Panc1 (cell line): ENCODE results near the gene NRG2. TPM values are rescaled to one million over a fixed set of nuclear protein-coding genes. Genes with fewer than 3 reads are reported as not detected.

Source experiments
- ATAC-seq: fragments of 200-7000 bp; cut with Tn5 transposase; 2 replicates; pipeline ENCODE4 v1.9.1; 2020; ENCODE audit warnings: mild to moderate bottlenecking, moderate library complexity
- BruUV-seq: library from RNA; stranded (reverse); fragments of 400-500 nt; replicated peaks from 2 replicates; lab custom pipeline; 2021; lab: Mats Ljungman, UMichigan
- CTCF ChIA-PET: fragments of 300-600 bp; sonication (Branson Sonifier 250); formaldehyde crosslinking; loops from one replicate; lab custom pipeline; 2022; ENCODE audit warnings: antibody characterized with exemption; lab: Charles Lee
- POLR2A ChIA-PET: fragments of 300-600 bp; sonication (Branson Sonifier 250); formaldehyde crosslinking; loops from one replicate; lab custom pipeline; 2022; ENCODE audit warnings: antibody characterized with exemption; lab: Charles Lee
- DNase-seq: peaks from one replicate; pipeline ENCODE4 v3.0.0-alpha.2; 2010; ENCODE audit warnings: low read depth, low spot score
- H3K27ac ChIP-seq: 2 replicates; pipeline ENCODE4 v1.5.1; 2011; ENCODE audit warnings: mild to moderate bottlenecking, low read length, inconsistent platforms
- H3K27me3 ChIP-seq: fragments of 200-500 bp; sonication (Bioruptor generic); 2 replicates; pipeline ENCODE4 v1.6.0; 2014; ENCODE audit warnings: low read length, inconsistent platforms; ENCODE audit not compliant: control insufficient read depth, insufficient read depth
- H3K36me3 ChIP-seq: fragments of 200-500 bp; sonication (Bioruptor generic); 2 replicates; pipeline ENCODE4 v1.5.1; 2014; ENCODE audit warnings: inconsistent platforms, mild to moderate bottlenecking, low read length, moderate library complexity; ENCODE audit not compliant: control insufficient read depth, insufficient read depth
- H3K4me1 ChIP-seq: 2 replicates; pipeline ENCODE4 v1.5.1; 2011; ENCODE audit warnings: inconsistent platforms, mild to moderate bottlenecking, low read length, moderate library complexity; ENCODE audit not compliant: control insufficient read depth, insufficient read depth
- H3K4me3 ChIP-seq, 2 experiments: 2 replicates each; pipeline ENCODE4 v1.5.1; 2011 to 2012; ENCODE audit warnings: low read depth in 2 of 2, low read length in 2 of 2, mild to moderate bottlenecking in 2 of 2, inconsistent platforms in 1 of 2, moderate library complexity in 1 of 2
- H3K9me3 ChIP-seq: fragments of 200-500 bp; sonication (Bioruptor generic); 2 replicates; pipeline ENCODE4 v1.5.1; 2014; ENCODE audit warnings: low read depth, mild to moderate bottlenecking, inconsistent platforms, low read length, moderate library complexity; ENCODE audit not compliant: control insufficient read depth, insufficient read depth
- CTCF ChIP-seq: fragments of 450-650 bp; IDR thresholded peaks from 2 replicates; pipeline ENCODE4 v1.5.1; 2017; ENCODE audit warnings: mild to moderate bottlenecking
- POLR2AphosphoS5 ChIP-seq: IDR thresholded peaks from 2 replicates; pipeline ENCODE4 v1.6.1; 2012; ENCODE audit warnings: mild to moderate bottlenecking, low read depth, low read length, moderate library complexity
- SIN3A ChIP-seq: IDR thresholded peaks from 2 replicates; pipeline ENCODE4 v1.6.1; 2012; ENCODE audit warnings: low read depth, mild to moderate bottlenecking, low read length, moderate library complexity, borderline replicate concordance; ENCODE audit not compliant: insufficient read depth
- TCF7L2 ChIP-seq: IDR thresholded peaks from 2 replicates; pipeline ENCODE4 v1.6.1; 2011; ENCODE audit warnings: mild to moderate bottlenecking, low read depth, low read length, inconsistent platforms
- in situ Hi-C: cut with HindIII; loops from 2 replicates; pipeline ENCODE4 v1.10.0; 2016; ENCODE audit warnings: low sequenced_read_pairs, low pct_unique_long_range_greater_than_20kb
- intact Hi-C: fragments of 100-400 bp; cut with micrococcal nuclease; formaldehyde crosslinking; loops from one replicate; pipeline ENCODE4 v1.10.0; 2022; ENCODE audit not compliant: unreplicated experiment
- total RNA-seq: library from RNA; stranded (reverse); gene quantifications from one replicate; pipeline ENCODE4 v1.2.1, GENCODE V29; 2021; ENCODE audit not compliant: unreplicated experiment
- TF ChIP-seq, protein P1 (sequence below), 2 experiments: IDR thresholded peaks; 2 replicates each; pipeline ENCODE4 v1.6.1; 2011 to 2012; ENCODE audit warnings: low read depth in 2 of 2, control low read depth in 1 of 2, low read length in 1 of 2, mild to moderate bottlenecking in 1 of 2, moderate library complexity in 1 of 2; ENCODE audit not compliant: insufficient read depth in 1 of 2

The NRG2 gene
- total RNA-seq, 1 experiment from 2014 or later = 20.2 TPM

DNA sequence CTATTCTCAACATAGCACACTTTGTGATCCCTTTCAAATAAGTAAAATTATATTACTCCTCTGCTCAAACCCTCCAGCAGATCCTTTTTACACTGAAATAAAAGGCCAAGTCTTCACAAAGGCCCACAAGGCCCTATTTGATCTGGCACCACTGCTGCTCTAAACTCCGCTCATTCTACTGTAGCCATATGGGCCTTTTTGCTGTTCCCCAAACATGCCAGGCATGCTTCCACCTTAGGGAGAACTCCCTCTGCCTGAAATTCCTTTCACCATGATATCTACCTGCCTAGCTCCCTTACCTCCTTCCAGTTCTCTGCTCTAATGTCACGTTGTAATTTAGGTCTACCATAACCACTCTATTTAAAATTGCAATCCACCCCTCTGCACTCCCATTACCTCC is 28.3 kb downstream of the NRG2 start:
- POLR2A ChIA-PET = no interaction called here
- TF ChIP-seq POLR2AphosphoS5 (no peak), TCF7L2 (no peak), CTCF (no peak)
- TF ChIP-seq, protein P1, sequence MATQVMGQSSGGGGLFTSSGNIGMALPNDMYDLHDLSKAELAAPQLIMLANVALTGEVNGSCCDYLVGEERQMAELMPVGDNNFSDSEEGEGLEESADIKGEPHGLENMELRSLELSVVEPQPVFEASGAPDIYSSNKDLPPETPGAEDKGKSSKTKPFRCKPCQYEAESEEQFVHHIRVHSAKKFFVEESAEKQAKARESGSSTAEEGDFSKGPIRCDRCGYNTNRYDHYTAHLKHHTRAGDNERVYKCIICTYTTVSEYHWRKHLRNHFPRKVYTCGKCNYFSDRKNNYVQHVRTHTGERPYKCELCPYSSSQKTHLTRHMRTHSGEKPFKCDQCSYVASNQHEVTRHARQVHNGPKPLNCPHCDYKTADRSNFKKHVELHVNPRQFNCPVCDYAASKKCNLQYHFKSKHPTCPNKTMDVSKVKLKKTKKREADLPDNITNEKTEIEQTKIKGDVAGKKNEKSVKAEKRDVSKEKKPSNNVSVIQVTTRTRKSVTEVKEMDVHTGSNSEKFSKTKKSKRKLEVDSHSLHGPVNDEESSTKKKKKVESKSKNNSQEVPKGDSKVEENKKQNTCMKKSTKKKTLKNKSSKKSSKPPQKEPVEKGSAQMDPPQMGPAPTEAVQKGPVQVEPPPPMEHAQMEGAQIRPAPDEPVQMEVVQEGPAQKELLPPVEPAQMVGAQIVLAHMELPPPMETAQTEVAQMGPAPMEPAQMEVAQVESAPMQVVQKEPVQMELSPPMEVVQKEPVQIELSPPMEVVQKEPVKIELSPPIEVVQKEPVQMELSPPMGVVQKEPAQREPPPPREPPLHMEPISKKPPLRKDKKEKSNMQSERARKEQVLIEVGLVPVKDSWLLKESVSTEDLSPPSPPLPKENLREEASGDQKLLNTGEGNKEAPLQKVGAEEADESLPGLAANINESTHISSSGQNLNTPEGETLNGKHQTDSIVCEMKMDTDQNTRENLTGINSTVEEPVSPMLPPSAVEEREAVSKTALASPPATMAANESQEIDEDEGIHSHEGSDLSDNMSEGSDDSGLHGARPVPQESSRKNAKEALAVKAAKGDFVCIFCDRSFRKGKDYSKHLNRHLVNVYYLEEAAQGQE (IDR thresholded peaks at IDR 0.05; ENCODE audit: insufficient read depth in 1 of 2, low read depth in 2 of 2, low read length in 1 of 2) = no peak

DNA sequence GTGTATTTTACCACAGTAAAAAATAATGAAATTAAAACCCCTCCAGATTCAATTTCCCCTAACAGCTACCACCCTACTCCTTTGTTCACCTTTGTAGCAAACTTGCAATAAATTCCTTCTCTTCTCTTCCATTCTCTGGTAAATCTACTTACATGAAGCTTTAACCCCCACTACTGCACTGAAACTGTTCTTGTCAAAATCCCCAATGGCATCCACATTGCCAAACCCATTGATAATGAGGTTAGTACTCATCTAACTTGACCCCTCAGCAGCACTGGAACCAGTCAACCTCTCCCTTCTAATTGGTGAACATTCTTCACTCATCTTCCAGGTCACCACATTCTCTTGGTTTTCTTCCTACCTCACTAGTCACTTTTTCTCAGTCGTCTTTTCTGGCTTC is 29.6 kb downstream of the NRG2 start:
- TSS peak; percentile 46 for BruUV-seq
- ATAC-seq = no peak
- Histone ChIP-seq H3K27ac (no peak overlapping the region), H3K36me3 (no peaks in the 10 kb centered on the region), H3K4me1 (0 out of 2 replicates have a peak, but pooled peaks cover 3% of the 10 kb centered on the region), H3K27me3 (no peaks in the 10 kb centered on the region), H3K4me3 (no peak overlapping the region), H3K9me3 (no peaks in the 10 kb centered on the region)
- POLR2A ChIA-PET = no interaction called here
- CTCF ChIA-PET = no interaction called here
- no peak for TF ChIP-seq TCF7L2
- no peak for TF ChIP-seq POLR2AphosphoS5
- TF ChIP-seq CTCF = no peak
- TF ChIP-seq, protein P1 (IDR thresholded peaks at IDR 0.05; ENCODE audit: insufficient read depth in 1 of 2, low read depth in 2 of 2, low read length in 1 of 2) = no peak
- TF ChIP-seq SIN3A = no peak
- no peak for DNase-seq
- in situ Hi-C loops (no loop called here), intact Hi-C loops (no loop called here)

More for the DNA sequence above, 28.3 kb downstream of the NRG2 start:
- H3K4me3 ChIP-seq = no peak overlapping the region
- in situ Hi-C loops (no loop called here), intact Hi-C loops (no loop called here)
- CTCF ChIA-PET = no interaction called here
- no TSS peak for BruUV-seq
- no peak for DNase-seq
- no peaks in the 10 kb centered on the region for H3K36me3 ChIP-seq
- H3K27ac ChIP-seq = no peak overlapping the region
- H3K4me1 ChIP-seq = 0 out of 2 replicates have a peak, but pooled peaks cover 3% of the 10 kb centered on the region
- no peaks in the 10 kb centered on the region for H3K9me3 ChIP-seq
- no peak for ATAC-seq
- H3K27me3 ChIP-seq = no peaks in the 10 kb centered on the region
